Caki2 (cell line): Measurements from ENCODE around the gene C1GALT1. TPM values are rescaled to one million over a fixed set of nuclear protein-coding genes. Genes with fewer than 3 reads are reported as not detected.
A peak's percentile ranks its signal among the peaks of the same experiment; 100 is the strongest.

Source experiments
- DNase-seq: peaks from one replicate; pipeline ENCODE4 v3.0.0-alpha.2; 2015; ENCODE audit warnings: low read depth
- in situ Hi-C: cut with HindIII; loops from 2 replicates; pipeline ENCODE4 v1.10.0; 2016; ENCODE audit warnings: low sequenced_read_pairs, low pct_unique_long_range_greater_than_20kb, mixed read lengths
- total RNA-seq: library from RNA; depleted of rRNA; stranded (reverse); fragments of >200 nt; shearing (Covaris generic); gene quantifications from 2 replicates; pipeline ENCODE4 v1.2.3, GENCODE V29; 2014; ENCODE audit warnings: low replicate concordance

C1GALT1 gene
- total RNA-seq, 1 experiment from 2014 or later = 24.4 TPM

DNA sequence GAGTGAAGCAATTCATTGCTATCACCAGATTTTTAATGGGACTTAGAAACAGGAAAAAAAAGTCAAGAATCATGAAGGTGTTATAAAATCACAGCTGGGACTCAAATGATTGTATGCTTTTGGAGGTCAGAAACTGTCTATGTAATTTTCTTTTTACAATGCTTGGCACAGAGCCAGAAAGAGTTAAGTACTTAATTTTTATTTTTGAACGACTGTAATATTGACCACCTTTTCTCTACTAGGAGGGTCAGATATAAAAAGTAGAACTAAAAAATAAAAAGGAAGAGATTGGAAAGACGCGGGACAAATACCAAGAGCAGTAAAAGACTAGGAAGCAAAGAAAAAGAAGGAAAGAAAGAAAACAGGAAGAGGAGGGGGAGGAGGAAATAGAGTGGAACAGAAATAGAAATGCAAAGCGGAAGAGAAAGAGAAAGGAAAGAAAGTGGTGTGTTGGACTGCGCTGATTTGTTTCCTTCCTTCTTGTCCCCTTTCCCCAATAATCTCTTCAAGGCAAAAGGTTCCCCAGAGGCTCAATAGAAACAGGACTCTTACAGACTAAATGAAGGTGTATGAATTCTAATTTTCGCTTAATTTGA is 23.2 kb upstream of the C1GALT1 start:
- DNase-seq = no peak
- in situ Hi-C loops = no loop called here

DNA sequence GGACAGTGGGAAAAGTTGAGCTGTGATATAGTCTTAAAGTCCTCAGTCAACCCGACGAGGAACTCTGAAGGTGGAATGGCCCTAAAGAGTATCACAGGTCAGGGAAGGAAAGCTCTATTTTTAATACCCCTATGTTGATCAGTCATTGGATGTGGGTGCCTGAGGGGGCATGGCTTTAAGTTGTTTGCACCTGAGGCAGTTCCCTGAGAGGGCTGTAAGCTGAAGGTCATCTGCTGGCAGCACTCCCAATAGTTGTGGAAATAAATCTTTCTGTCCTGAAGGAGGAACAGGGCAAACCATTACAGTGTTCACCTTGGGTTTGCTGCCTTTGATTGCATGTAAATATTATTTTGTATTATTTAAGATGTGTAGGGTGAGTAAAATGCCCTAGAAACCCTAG is 17.8 kb upstream of the C1GALT1 start:
- DNase-seq = no peak
- in situ Hi-C loops = no loop called here

DNA sequence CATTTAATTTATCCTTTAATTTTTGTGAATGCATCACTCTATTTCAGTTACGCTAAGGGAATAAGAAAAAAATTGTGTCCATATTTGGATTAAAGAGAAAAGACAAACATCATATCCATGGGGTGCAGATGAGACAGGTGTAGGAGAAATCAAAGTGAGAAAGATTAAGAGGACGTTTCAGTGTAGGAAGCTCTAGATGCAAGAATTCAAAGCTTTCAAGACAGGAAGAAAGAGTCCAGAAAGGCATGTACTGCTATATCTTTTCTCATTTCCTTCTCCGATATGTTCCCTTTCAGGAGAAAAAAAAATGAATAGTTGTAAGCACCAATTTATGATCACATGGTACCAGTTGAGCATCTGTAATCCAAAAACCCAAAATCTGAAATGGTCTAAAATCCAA is 17.0 kb upstream of the C1GALT1 start:
- no peak for DNase-seq
- in situ Hi-C loops = no loop called here

DNA sequence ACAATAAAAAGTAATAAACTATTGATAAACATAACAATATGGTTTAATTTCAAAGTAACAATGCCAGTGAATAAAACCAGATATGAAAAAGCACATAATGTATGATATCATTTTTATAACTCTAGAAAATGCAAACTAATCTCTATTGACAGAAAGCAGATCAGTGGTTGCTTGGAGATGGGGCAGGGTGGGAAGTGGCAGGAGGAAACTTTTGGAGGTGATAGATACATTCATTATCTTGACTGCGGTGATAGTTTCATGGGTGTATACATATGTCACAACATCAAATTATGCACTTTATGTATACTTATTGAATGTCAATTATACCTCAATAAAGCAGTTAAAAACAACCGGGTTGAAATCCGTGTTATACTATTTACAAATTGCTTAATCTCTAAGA is 16.0 kb upstream of the C1GALT1 start:
- no peak for DNase-seq
- in situ Hi-C loops = no loop called here

DNA sequence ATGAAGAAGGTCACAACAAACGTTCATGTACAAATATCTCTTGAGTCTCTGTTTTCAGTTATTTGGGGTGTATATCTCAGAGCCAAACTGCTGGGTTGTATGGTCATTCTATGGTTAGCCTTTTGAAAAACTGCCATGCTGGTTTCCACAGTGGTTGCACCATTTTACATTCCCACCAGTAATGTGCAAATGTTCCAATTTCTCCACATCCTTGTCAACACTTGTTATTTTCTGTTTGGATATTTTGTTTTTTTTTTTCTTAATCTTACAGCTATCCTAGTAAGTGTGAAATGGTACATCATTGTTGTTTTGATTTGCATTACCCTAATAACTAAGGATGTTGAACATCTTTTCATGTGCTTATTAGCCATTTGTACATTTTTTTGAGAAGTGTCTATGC is 13.0 kb upstream of the C1GALT1 start:
- in situ Hi-C loops = no loop called here
- no peak for DNase-seq

DNA sequence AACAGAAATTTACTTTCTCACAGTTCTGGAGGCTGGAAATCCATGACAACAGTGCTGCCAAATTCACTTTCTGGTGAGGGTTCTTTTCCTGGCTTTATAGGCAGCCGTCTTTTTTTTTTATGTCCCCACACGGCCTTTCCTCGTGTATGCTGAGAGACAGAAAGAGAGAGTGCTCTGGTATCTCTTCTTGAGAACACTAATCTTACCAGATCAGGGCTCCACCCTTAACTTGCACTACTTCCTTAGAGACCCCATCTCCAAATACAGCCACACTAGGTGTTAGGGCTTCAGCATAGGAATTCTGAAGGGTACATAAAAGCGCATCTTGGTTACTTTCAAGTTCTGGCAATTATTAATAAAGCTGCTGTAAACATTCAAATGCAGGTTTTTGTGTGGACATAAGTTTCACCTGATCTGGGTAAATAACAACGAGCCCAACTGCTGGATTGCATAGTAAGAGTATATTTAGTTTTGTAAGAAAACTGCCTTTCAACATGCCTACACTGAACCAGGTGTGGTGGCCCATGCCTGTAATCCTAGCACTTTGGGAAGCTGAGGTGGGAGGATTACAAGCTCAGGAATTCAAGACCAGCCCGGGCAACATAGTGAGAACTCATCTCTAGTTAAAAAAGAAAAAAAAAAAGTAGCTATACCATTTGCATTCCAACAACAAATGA is 8.2 kb upstream of the C1GALT1 start:
- DNase-seq = no peak
- in situ Hi-C loops = no loop called here

DNA sequence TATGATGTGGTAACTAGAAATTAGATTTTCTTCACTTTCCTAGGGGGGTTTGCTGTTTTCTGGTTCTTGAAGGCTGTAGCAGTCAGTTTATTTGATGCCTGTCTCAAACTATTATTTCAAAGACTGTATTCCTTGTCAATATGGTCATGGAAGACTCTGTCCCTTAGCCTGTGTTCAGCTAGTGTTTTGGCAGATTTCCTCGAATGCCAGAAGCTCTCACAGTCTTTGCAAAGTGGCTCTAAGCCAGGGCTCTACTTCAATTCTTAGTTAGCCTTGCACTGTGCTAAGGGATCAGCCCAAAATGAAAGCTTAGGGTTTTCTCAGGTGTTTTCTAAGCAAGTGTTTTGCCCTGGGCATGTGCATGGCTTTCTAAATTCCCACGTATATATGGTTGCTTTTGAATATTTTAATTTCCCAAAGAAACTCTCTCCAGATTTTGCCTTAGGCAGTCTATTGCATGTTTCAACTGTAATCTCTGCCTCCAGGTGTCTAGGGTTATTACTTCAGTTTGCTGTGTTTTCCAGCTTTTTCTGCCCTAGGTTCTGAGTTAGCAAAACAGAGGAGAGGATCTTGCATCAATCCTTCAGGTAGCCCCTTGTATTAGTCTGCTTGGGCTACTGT is 7.2 kb upstream of the C1GALT1 start:
- in situ Hi-C loops = no loop called here
- no peak for DNase-seq

DNA sequence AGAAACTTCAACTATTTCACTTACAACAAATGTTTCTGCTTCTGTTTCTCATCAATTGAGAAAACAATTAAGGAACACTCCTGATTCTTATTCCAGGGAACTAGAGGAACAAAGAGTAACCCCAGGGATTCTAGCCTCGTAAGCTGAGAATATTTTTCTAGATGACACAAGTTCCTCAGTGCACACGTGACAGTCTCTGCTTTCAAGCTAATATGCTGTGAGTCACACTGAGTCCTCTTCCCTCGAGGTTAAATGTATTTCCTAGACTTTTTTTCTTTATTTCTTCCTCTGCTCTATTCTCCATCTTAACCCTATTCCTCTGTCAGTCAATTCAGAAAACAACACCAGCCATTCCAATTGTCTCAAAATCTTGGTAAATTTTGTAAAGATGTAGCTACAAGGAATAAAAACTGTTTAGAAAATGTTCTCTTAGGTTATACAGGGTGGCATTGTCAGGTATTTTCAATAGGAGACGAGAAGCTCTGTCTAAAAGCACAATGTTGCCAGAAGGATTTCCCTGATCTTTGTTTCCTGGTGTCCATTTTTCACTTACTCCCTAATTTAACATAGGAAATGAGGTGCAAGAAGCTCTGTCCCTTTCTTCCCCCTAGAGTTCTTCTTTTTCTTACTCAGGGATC is 5.8 kb upstream of the C1GALT1 start:
- DNase-seq = peak; percentile 69
- in situ Hi-C loops = no loop called here

DNA sequence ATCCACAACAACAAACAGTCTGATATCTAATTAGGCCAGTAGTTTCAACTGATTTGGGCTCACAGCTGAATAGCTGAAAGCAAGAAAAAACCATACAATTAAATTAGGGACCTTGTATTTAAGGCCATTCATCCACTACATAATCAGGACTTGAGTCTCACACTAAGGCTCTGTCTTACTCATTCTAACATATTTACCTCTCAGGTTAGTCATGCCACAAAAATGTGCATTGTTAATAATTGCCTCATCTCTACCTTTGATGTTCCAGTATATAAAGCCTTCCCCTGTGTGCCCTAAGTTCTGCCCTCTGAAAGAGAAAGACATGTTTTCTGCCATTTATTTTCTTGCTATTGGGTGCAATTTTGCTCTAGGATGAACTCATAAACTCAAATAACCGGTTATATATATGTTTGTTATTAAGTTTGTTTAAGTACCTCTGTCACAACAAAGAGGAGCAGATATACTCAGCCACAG is 5.3 kb upstream of the C1GALT1 start:
- in situ Hi-C loops = no loop called here
- DNase-seq = peak; percentile 91

DNA sequence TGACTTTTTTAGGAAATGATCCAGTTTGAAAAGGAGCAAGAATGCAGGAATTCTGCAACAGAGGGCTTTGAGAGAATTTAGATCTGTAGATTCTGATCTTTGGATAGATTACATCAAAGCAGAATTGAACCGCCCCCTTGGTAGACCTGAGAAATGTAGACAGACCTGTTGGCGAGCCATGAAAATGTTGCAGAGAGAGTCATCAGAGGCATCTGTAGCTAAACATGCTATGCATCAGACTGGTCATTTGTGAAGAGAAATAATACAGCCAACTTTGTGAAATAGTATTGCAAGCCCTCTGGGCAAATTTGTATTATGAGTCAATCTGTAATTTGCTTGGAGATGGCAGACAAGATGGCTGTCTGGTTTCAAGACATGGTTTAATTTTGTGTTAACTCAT is 4.3 kb upstream of the C1GALT1 start:
- no peak for DNase-seq

DNA sequence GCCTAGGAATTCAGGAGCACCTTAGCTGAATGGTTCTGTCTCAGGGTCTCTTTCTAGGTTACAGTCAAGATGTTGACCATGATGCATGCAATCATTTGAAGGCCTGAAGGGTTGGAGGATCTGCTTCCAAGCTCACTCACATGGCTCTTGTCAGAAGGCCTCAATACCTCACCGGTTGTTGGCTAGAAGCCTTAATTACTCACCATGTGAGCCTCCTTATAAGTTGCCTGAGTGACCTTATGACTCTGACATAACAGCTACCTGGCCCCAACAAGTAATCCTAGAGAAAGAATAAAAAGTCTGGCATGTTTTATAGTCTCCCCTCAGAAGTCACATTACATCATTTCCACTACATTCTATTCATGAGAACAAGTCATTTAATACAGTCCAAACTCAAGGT is 3.4 kb upstream of the C1GALT1 start:
- in situ Hi-C loops = no loop called here

More for the DNA sequence above, 4.3 kb upstream of the C1GALT1 start:
- in situ Hi-C loops = no loop called here

DNA sequence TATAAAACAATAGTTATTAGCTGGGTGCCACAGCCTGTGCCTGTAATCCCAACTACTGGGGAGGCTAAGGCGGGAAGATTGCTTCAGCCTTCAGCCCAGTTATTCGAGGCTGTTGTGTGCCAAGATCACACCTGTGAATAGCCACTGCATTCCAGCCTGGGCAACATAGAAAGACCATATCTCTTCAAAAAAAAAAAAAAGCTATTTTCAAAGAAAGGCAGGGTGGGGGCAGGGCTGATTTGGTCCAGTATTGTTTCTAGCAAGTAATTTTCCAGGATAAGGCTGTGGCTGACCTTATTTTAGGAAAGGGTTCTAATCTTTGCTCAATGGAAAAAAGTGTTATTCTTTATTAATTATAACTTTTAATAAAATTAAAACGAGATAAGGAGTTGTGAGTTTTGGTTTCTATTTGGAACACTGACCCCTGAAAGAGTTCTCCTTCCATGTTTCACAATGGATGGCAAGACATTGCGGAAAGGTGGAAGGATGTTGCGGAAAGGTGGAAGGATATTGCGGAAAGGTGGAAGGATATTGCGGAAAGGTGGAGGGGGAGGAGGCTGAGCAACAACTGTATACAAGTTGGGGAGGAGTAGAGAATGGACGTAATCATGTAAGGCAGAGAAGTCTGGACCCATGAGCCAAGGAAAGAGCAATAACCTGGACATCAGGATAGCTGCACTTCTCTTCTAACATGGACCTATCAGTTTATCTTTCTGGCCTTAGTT is 1.5 kb upstream of the C1GALT1 start:
- in situ Hi-C loops = loop anchor here (5.0 kb wide), 1 partner anchor 236 kb away; no protein-coding TSS in a partner anchor
- no peak for DNase-seq

More for the DNA sequence above, 3.4 kb upstream of the C1GALT1 start:
- peak; percentile 15 for DNase-seq

DNA sequence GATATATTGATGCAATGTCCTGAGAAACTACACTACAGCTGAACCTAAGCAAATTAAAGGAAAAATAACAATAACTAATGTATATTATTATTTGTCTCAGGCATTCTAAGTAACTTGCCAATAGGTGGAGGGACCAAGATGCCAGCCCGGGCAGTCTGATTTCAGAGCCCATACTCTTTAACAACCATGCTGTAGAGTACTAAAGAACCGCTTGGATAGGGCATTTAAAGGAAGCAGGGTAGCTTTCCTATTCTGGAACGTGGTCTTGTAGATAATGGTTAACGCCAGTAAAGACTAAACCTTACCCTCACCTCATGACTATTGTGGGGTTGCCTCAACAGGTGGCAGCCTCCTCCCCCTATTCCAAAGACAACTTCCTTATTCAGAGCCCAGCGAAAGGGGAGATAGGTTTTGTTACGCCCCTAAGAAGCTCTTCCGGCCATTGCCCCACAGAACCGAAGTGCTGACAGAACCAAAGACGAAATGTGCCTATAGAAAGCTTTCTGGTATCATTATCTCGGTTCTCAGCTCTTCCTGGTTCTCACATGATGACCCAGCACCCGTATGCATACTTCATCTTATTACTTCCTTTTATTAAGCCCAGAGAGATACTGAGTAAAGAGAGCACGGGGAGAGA is 707 bp upstream of the C1GALT1 start:
- in situ Hi-C loops = loop anchor here (5.0 kb wide), 1 partner anchor 236 kb away; no protein-coding TSS in a partner anchor
- DNase-seq = no peak

DNA sequence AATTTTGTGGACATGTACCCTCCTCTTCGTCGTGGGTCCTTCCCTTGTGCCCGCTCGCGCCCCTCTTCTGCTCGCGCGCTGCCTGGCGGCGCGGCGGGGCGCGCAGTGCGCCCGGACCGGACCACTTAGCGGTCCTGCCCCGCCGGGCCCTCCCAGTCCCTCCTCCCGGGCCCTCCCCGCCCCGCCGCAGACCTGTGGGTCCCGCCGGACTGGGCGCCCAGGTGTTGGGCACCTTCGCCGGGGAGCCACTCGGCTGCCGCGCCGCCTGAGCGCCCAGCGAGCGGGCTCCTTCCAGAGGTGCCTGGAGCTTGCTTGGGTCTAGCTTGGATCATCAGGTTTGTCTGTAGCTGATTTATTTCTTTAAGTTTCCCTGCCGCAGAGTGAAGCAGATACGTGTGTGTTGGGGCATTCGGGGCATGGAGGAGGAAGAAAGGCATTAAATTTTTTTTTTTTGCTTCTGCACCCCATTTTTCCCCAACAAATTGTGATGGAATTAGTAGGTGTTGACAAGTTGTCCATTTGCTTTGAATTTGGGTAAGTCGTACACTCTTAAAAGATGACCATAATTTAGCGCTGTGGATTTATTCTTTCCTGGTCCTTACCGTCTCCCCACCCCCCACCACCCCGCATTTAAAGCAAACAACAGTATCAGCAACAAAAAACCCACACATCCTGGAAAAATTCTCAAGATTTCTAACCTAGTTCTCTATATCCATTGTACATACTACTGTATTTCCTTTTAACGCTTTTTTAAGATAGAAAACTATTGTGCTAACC is 905 bp downstream of the C1GALT1 start:
- peak; percentile 50 for DNase-seq
- in situ Hi-C loops = loop anchor here (5.0 kb wide), 1 partner anchor 234 kb away; no protein-coding TSS in a partner anchor

DNA sequence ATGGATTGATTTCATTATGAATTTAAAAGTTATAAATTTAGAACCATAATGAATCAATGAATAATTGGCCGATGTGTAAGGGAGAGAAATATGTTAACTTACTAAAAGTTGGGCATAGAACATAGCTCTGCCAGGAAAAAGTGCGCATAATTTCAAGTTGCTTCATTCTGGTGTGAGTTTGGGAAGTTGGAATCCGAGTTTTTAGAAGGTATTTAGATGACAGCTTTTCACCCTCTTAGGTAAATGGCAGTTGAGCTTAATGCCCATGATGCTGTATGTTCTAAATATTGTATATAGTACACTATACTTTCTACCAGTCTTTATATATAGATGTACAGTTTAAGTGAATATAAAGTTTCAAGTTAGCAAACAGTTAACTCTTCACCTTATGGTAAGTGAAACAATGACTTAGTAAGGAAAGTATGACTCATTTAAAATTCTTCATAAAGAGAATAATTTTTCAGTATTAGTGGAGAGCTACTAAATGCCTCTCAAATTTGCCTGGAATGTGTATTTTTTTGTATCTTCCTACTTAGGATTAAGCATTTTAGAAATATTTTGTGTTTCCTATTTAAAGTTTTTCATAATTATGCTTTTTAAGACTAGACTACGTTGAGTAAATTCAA is 1.6 kb downstream of the C1GALT1 start:
- in situ Hi-C loops = loop anchor here (5.0 kb wide), 1 partner anchor 233 kb away; no protein-coding TSS in a partner anchor
- no peak for DNase-seq

DNA sequence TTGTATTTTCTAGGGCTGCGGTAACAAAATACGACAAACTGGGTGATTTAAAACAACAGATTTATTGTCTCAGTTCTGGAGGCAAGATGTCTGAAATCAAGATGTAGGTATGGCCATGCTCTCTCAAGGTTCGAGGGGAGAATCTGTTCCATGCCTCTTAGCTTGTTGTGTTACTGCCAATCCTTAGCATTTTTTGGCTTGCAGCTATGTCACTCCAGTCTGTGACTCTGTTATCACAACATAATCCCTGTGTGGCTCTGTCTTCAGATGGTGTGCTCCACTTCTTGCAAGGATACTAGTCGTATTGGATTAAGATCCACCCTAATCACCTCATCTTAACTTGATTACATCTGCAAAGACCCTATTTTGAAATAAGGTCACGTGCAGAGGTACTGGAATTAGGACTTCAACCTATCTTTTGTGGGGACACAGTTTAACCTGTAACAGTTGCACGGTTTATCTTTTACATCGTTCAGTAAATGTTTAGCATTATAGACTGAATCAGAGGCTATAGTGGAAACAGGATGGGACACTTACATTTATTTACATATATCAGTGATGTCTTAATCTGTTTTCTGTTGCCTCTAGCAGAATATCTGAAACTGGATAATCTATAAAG is 3.1 kb downstream of the C1GALT1 start:
- in situ Hi-C loops = no loop called here
- no peak for DNase-seq
